ENCODE results near the gene RPL22. TPM values are rescaled to one million over a fixed set of nuclear protein-coding genes. Genes with fewer than 3 reads are reported as not detected.
"Not testable (repeated sequence)": the region's sequence is repeated elsewhere in the genome, so short reads cannot be mapped to it uniquely, and the experiment has no call there.

Gene RPL22
- total RNA-seq, 1 experiment from 2014 or later, result 149 TPM

DNA sequence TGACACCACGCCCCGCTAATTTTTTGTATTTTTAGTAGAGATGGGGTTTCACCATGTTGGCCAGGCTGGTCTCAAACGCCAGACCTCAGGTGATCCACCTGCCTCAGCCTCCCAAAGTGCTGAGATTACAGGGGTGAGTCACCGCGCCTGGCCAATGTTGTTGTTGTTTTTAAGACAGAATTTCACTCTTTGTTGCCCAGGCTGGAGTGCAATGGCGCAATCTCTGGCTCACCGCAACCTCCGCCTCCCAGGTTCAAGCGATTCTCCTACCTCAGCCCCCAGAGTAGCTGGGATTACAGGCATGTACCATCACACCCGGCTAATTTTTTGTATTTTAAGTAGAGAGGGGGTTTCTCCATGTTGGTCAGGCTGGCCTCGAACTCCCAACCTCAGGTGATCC lies 20.2 kb upstream of the RPL22 start:
- H3K9me3 ChIP-seq (replicated peaks); H3K27me3 ChIP-seq (replicated peaks); H3K4me3 ChIP-seq; H3K4me1 ChIP-seq (replicated peaks); H3K27ac ChIP-seq; DNase-seq (ENCODE audit: low read depth in 1 of 2, low spot score in 2 of 2): not testable (repeated sequence)
- peaks cover 50% of the 10 kb centered on the region for H3K36me3 ChIP-seq

DNA sequence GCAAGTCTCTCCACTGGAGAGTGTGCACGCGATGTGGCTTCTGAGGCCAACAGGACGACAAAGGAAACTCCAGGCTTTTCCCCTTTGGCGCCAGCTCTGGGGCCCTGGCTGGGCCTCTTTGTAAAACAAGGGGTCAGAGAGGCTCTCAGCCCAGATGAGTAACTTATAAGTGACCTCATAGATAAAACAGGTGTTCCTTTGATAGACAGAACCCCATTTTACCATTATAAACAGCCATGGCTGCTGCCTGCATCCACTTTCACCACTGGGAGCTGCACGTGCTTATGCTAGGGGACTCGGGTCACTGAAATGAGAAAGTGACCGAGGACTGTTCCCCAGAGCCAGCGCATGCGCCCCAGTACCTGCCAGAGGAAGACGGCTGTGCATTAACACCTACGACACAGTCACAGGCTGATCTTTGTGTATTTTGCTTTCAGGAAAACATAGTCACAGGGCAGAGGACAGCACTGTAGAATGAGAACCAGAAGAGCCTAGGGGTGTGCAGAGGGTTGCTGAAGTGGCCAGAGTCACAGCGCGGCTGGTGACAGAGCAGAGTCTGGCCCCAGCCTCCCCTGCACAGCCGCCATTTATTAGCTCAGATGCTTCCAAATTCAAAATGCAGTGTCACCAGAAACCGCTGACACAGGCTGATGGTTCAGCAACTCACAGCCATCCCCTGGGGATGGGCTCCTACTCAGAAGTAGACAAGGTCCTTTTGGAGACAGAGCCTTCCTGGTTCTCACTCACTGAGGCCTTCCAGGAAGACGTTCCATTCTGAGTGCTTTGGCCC lies 19.2 kb upstream of the RPL22 start:
- no peaks in the 10 kb centered on the region for H3K4me1 ChIP-seq (replicated peaks)
- no peak for DNase-seq (ENCODE audit: low read depth in 1 of 2, low spot score in 2 of 2)
- H3K4me3 ChIP-seq, result no peak overlapping the region
- H3K27me3 ChIP-seq (replicated peaks), result no peaks in the 10 kb centered on the region
- H3K9me3 ChIP-seq (replicated peaks), result no peaks in the 10 kb centered on the region
- H3K36me3 ChIP-seq, result peaks cover 42% of the 10 kb centered on the region
- H3K27ac ChIP-seq, result no peak overlapping the region

DNA sequence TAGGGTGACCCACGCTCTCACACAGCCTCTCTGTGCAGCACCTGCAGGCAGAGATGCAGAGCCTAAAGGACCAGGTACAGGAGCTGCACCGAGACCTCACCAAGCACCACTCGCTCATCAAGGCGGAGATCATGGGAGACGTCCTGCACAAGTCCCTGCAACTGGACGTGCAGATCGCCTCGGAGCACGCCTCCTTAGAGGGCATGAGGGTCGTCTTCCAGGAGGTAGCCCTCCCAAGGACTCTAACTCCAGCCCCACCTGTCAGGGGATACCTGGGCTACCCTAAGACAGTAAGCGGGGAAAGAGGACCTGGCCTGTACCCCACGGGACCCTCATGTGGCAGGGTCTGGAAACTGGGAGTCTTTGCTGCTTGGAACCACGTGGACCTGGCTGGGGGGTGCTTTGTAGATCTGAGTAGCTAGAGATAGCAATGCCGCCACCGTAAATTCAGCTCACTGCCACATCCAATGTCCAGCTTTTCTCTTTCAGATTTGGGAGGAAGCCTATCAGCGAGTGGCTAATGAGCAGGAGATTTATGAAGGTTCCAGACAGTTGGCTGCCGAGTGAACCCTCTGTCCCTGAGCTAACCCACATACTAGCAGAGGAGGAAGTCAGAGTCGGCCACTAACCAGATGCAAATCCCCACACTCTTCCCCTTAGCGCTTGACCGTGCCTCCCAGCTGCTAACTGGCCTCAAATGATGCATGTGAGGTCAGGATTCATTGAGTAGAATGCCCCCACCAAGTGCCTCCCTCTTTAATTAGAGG lies 13.0 kb upstream of the RPL22 start:
- peaks cover 38% of the 10 kb centered on the region for H3K36me3 ChIP-seq

DNA sequence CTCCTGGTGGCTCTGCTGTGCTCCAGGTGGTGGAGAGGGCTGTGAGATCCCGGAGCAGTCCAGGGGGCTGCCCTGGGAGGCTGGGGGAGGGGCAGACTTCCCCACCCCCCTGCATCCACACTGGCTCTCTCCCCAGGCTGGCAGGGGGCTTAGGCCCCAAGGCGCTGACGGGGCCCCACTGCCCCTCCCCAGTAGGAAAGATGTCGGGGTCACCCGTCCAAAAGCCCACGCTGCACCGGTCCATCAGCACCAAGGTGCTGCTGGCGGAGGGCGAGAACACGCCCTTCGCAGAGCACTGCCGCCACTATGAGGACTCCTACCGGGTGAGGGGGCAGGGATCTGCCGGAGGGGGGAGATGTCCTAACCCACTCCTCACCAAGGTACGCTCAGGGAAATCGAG lies 12.3 kb upstream of the RPL22 start:
- Histone ChIP-seq H3K36me3 (peaks cover 42% of the 10 kb centered on the region), H3K9me3 (replicated peaks) (no peaks in the 10 kb centered on the region), H3K27ac (no peak overlapping the region), H3K4me1 (replicated peaks) (peaks cover 3% of the 10 kb centered on the region; the same call in 1 of the 2 replicates), H3K4me3 (no peak overlapping the region), H3K27me3 (replicated peaks) (no peaks in the 10 kb centered on the region)
- no peak for DNase-seq (ENCODE audit: low read depth in 1 of 2, low spot score in 2 of 2)

More for the DNA sequence above, 13.0 kb upstream of the RPL22 start:
- H3K27ac ChIP-seq, result no peak overlapping the region
- no peaks in the 10 kb centered on the region for H3K27me3 ChIP-seq (replicated peaks)
- H3K4me3 ChIP-seq, result no peak overlapping the region
- no peaks in the 10 kb centered on the region for H3K9me3 ChIP-seq (replicated peaks)
- DNase-seq (ENCODE audit: low read depth in 1 of 2, low spot score in 2 of 2), result no peak
- no peaks in the 10 kb centered on the region for H3K4me1 ChIP-seq (replicated peaks)

DNA sequence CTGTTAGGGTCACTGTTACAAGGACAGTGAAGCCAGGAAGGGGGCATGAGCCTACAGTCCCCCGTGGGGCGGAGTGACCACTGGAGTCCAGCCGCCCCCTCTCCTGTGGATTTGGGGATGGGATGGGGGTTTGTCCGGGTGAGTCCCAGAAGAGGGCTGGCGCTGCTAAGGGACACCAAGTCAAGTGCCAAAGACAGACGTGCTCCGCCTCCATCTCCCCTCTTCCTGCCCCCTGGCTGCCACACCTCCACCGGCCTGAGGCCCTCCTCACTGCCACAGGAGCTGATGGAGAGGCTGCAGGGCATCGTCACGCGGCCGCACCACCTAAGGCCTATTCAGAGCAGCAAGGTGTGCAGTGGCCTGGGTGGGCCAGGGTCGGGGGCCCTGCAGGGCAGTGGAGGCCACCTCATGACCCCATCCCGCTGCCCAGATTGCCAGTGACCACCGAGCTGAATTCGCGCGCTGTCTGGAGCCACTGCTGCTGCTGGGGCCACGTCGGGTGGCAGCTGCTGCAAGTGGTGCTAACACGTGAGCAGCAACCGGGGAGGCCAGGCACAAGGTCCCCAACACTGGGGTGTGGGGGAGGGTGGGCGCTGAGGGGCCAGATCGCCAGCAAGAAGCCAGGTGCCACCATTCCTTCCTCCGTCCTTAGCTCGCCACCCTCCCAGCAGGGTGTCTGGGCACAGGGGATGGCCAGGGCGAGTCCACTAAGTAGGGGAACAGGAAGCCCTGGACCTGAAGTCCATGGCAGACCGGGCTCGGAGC lies 11.4 kb upstream of the RPL22 start:
- Histone ChIP-seq H3K4me3 (no peak overlapping the region), H3K9me3 (replicated peaks) (no peaks in the 10 kb centered on the region), H3K4me1 (replicated peaks) (peaks cover 9% of the 10 kb centered on the region), H3K27me3 (replicated peaks) (no peaks in the 10 kb centered on the region), H3K27ac (no peak overlapping the region), H3K36me3 (peaks cover 47% of the 10 kb centered on the region)
- DNase-seq (ENCODE audit: low read depth in 1 of 2, low spot score in 2 of 2), result no peak

DNA sequence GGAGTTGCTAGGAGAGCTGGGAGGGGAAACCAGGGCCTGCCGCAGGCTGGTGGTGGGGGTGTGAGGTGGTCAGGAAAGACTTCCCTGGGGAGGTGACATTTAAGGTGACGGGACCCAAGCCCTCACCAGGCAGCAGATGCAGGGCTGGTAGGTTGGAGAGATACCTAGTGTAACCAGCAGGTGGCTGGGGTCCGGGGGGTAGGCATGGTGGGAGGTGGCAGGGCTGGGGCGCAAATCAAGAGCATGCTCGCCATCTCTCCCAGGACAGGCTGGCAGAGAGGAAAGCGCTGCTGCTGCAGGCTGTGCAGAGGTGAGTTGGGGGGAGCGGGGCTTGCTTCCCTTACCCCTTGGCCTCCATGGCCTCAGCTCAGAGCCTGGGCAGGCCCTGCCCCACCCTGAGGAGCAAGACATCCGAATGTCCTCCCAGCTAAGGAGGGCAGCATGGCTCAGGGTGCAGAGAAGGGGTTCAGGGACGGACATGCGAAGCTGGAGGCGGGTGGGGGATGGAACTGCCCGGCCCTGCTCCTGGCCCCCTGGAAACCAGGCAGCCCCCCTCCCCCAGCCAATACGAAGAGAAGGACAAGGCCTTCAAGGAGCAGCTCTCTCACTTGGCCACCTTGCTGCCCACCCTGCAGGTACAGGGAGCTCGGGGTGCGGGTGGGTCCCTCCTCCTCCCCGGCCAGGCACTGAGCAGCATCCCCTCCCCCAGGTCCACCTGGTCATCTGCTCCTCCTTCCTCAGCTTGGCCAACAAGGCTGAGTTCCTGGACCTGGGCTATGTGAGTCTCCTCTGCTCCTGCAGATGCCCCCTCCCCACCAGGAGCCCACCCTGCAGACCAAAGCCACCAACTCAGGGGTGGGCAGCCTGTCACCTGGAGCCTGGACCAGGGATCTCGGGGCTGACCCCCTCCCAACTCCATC lies 10.5 kb upstream of the RPL22 start:
- Histone ChIP-seq H3K27me3 (replicated peaks) (no peaks in the 10 kb centered on the region), H3K4me3 (no peak overlapping the region), H3K9me3 (replicated peaks) (no peaks in the 10 kb centered on the region), H3K27ac (no peak overlapping the region), H3K36me3 (peaks cover 49% of the 10 kb centered on the region), H3K4me1 (replicated peaks) (peaks cover 14% of the 10 kb centered on the region)
- no peak for DNase-seq (ENCODE audit: low read depth in 1 of 2, low spot score in 2 of 2)

DNA sequence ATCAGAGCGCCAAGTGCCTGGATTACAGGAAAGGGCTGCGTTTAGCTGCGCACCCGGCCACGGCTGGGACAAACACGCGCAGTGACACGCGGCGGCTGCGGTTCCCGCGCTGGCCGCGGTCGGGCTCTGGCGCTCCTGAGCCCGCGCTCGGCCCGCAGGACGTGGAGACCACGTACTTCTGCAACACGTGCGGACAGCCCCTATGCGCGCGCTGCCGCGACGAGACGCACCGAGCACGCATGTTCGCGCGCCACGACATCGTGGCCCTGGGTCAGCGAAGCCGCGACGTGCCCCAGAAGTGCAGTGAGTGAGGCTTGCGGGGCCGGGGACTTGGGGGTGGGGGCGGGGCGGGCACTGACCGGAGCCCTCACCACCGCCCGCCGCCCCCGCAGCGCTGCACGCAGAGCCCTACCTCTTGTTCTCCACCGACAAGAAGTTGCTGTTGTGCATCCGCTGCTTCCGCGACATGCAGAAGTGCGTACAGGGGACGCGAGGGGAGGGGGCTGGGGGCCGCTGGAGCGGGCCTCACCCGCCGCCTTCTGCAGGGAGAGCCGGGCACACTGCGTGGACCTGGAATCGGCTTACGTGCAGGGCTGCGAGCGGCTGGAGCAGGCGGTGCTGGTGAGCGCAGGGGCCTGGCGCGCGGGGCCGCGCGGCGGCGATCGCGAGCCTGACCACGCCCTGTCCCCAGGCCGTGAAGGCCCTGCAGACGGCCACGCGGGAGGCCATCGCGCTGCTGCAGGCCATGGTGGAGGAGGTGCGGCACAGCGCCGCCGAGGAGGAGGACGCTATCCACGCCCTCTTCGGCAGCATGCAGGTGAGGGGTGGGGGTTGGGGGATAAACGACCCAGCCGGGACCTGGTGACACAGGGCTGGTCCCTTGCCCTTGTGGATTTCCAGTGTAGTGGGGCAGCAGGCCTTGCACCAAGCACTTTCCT lies 9.6 kb upstream of the RPL22 start:
- H3K27ac ChIP-seq, result no peak overlapping the region
- no peak for DNase-seq (ENCODE audit: low read depth in 1 of 2, low spot score in 2 of 2)
- no peaks in the 10 kb centered on the region for H3K27me3 ChIP-seq (replicated peaks)
- no peak overlapping the region for H3K4me3 ChIP-seq
- H3K9me3 ChIP-seq (replicated peaks), result no peaks in the 10 kb centered on the region
- H3K36me3 ChIP-seq, result peaks cover 49% of the 10 kb centered on the region
- peaks cover 14% of the 10 kb centered on the region for H3K4me1 ChIP-seq (replicated peaks)

DNA sequence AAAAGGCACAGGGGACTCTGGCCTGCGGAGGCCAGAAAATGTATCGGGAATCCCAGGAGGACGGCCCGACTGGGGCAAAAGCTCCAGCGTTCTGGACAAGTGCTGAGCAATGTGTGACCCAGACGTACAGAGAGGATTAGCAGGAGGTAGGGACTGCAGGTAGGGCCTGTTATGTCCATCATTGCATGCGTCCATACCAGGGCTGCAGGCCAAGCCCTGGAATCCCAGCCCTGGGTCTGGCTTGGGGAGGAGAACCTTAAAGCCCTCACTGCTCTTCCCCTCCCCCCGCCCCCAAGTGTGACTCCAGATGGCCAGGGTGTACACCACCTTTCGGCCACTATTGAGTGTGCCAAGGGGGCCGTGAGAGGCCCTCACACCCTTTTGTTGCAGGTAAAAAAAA lies 8.5 kb upstream of the RPL22 start:
- Histone ChIP-seq H3K9me3 (replicated peaks) (no peaks in the 10 kb centered on the region), H3K36me3 (peaks cover 44% of the 10 kb centered on the region), H3K4me3 (no peak overlapping the region), H3K27me3 (replicated peaks) (no peaks in the 10 kb centered on the region), H3K4me1 (replicated peaks) (peaks cover 14% of the 10 kb centered on the region), H3K27ac (no peak overlapping the region)
- DNase-seq (ENCODE audit: low read depth in 1 of 2, low spot score in 2 of 2), result no peak

DNA sequence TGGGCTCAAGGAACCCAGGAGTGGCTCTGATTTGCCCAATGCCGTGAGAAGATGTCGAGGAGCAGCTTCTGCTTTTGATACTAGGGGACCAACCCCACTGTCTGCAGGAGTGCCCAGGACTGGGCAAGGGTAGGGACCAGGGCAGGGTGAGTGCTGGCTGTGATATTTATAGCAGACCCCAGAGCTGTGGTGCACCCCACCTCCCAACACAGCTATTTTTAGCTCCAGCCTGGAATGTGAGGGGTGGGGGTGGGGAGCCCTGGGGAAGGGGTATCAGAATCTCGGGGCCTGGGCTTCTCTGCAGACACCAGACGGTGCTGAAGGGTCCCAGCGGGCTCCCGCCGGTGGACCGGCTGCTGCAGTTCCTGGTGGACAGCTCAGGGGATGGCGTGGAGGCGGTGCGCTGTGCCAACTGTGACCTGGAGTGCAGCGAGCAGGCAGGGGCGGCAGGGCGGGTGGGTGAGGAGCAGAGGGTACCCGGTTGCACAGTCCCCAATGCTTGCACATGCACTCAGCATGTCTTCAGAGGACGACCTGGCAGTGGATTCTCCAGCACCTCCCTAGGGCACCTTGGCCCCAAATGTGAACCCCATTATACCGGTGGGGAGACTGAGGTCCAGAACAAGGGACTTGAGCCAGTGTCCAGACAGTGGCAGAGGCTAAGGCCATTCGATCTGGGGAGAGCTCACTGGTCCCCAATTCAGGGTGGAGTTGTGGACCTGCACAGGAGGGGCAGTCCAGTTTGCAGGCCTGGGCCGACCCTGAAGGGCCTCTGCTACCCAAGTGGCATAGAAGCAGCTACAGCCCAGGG lies 7.9 kb upstream of the RPL22 start:
- Histone ChIP-seq H3K4me1 (replicated peaks) (peaks cover 14% of the 10 kb centered on the region), H3K9me3 (replicated peaks) (no peaks in the 10 kb centered on the region), H3K27me3 (replicated peaks) (no peaks in the 10 kb centered on the region), H3K36me3 (peaks cover 38% of the 10 kb centered on the region), H3K27ac (no peak overlapping the region), H3K4me3 (peak overlapping the region; percentile 58; the same call in 1 of the 2 replicates)
- no peak for DNase-seq (ENCODE audit: low read depth in 1 of 2, low spot score in 2 of 2)

DNA sequence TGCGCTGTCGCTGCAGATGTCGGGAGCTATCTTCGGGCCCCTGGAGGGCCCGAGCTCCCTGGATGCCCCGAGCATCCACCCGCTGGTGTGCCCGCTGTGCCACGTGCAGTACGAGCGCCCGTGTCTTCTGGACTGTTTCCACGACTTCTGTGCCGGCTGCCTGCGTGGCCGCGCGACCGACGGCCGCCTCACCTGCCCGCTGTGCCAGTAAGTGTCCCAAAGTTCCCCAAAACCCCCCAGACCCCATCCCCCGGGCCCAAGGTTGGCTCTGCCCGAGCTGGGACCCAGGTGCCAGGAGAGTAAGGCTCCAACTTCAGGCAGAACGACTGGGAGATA lies 7.1 kb upstream of the RPL22 start:
- peaks cover 32% of the 10 kb centered on the region for H3K36me3 ChIP-seq
- peak overlapping the region; percentile 58 for H3K4me3 ChIP-seq
- no peaks in the 10 kb centered on the region for H3K27me3 ChIP-seq (replicated peaks)
- peak overlapping the region; percentile 64; the same call in 1 of the 2 replicates for H3K27ac ChIP-seq
- H3K9me3 ChIP-seq (replicated peaks), result no peaks in the 10 kb centered on the region
- DNase-seq (ENCODE audit: low read depth in 1 of 2, low spot score in 2 of 2), result no peak
- peaks cover 14% of the 10 kb centered on the region for H3K4me1 ChIP-seq (replicated peaks)

DNA sequence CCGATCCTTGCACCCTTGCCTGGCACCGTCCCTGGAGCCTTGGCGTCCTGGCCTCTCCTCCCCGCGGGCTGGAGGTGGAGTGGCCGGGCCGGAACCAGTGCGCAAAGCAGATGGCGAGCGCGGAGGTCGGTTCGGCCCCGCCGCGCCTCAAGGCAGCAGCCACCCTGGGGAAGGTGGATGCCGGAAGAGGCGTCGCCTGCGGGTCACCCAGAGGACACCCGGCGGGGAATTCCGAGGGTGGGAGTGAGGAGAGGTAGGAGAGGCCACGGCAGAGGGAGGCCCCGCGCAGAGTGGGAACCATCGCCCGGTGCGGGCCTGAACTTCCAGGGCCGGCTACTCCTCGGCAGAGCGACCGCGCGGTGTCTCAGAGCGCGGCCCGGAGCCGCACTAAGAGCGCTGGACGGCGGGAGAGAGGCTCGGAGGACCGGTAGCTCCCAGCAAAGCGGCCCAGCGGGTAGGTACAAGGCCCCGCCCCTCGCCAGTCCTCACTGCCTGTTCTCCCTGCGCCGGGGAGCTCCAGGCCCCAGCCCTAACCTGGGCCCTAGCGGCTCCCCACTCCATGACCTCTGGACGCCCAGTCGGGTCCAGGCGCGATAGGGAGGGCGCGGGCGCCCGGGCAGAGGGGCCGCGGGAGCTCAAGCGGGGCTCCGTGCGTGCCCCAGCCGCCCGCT lies 6.6 kb upstream of the RPL22 start, which contains the start of gene RNF207:
Gene RNF207 (plus strand): TSS at position 271 of the 671 bp plus-strand sequence. CDS start 417 bp downstream, outside the sequence.
- DNase-seq (ENCODE audit: low read depth in 1 of 2, low spot score in 2 of 2), result peak; percentile 89
- H3K9me3 ChIP-seq (replicated peaks), result no peaks in the 10 kb centered on the region
- peaks cover 14% of the 10 kb centered on the region for H3K4me1 ChIP-seq (replicated peaks)
- no peaks in the 10 kb centered on the region for H3K27me3 ChIP-seq (replicated peaks)
- H3K36me3 ChIP-seq, result peaks cover 32% of the 10 kb centered on the region
- H3K4me3 ChIP-seq, result peak within 1 kb of the TSS; percentile 58
- H3K27ac ChIP-seq, result peak within 1 kb of the TSS; percentile 64

Data from SJSA1 (cell line).